Measurements from ENCODE around the gene RNF111. TPM values are rescaled to one million over a fixed set of nuclear protein-coding genes. Genes with fewer than 3 reads are reported as not detected.

The RNF111 gene
- total and polyA plus RNA-seq, 2 of the 13 experiments (the other 11 are each of a cell fraction or from before 2014, with no cell fraction given): 12.1 to 23.1 TPM

- in situ Hi-C loops (cut with HindIII; ENCODE audit: extremely low pct_ligation_motif_present, low pct_unique_long_range_greater_than_20kb): no loop called here
- Histone ChIP-seq H3K9me3 (ENCODE audit: low read length) (no peaks in the 10 kb centered on the region), H3K9ac (ENCODE audit: insufficient read depth, low read depth, low read length) (no peak overlapping the region), H3K36me3 (replicated peaks in 1 of 2; ENCODE audit: control insufficient read depth in 1 of 2, insufficient read depth in 2 of 2, low read length in 2 of 2) (peaks cover 0 to 6% of the 10 kb centered on the region in 2 experiments; a peak in 2 of 5 replicates), H2AFZ (ENCODE audit: low read length) (no peak overlapping the region), H3K4me2 (ENCODE audit: low read depth, low read length) (no peak overlapping the region), H3K4me1 (ENCODE audit: insufficient read depth, low read length) (no peaks in the 10 kb centered on the region), H3K4me3 (replicated peaks in 1 of 3; ENCODE audit: insufficient read depth in 1 of 3, low read depth in 2 of 3, low read length in 3 of 3) (no peak overlapping the region), H4K20me1 (ENCODE audit: insufficient read depth, low read length) (no peaks in the 10 kb centered on the region), H3K27ac (ENCODE audit: extremely low read length, insufficient read depth, low read length) (no peak overlapping the region), H3K79me2 (ENCODE audit: insufficient read depth, low read length) (peaks cover 24% of the 10 kb centered on the region), H3K27me3 (ENCODE audit: control insufficient read depth in 1 of 2, insufficient read depth in 2 of 2, low read length in 2 of 2) (no peaks in the 10 kb centered on the region)
- TF ChIP-seq IKZF5 (CRISPR knock-in tag; IDR thresholded peaks at IDR 0.05): no peak
- intact Hi-C loops (cut with micrococcal nuclease; ENCODE audit: unreplicated experiment): no loop called here
- FAIRE-seq: no peak
- POLR2A ChIA-PET: no interaction called here
- BruUV-seq (replicated peaks): no TSS peak
- CTCF ChIA-PET (ENCODE audit: low intra/inter-chr PET ratio, low total read pairs): no interaction called here
- ATAC-seq: no peak
- WGBS (ENCODE audit: low lambda C conversion rate): 98% methylated on average over 2 of the region's 2 CpGs
- no peak for DNase-seq (ENCODE audit: low spot score)
These were observed 30.0 kb downstream of the RNF111 start for GRCh38 chr15:59017449-59017848.

GRCh38 chr15:59018833-59019232, 31.4 kb downstream of the RNF111 start:
- no peak for TF ChIP-seq ZNF747 (CRISPR knock-in tag; IDR thresholded peaks at IDR 0.05; ENCODE audit: borderline replicate concordance)
- no peak for TF ChIP-seq ZBTB2 (CRISPR knock-in tag; IDR thresholded peaks at IDR 0.05; ENCODE audit: low read depth)
- TF ChIP-seq SRSF1 (optimal IDR thresholded peaks at IDR 0.05; ENCODE audit: low read depth, low read length): no peak
- TF ChIP-seq ZNF83 (CRISPR knock-in tag; IDR thresholded peaks at IDR 0.05; ENCODE audit: borderline replicate concordance): no peak
- no peak for TF ChIP-seq PHF8 (CRISPR knock-in tag; IDR thresholded peaks at IDR 0.05)
- no peak for TF ChIP-seq NCOR1 (IDR thresholded peaks at IDR 0.05; ENCODE audit: borderline replicate concordance, low read length)
- no peak for TF ChIP-seq THAP8 (CRISPR knock-in tag; IDR thresholded peaks at IDR 0.05; ENCODE audit: borderline replicate concordance)
- TF ChIP-seq ZNF761 (CRISPR knock-in tag; conservative IDR thresholded peaks at IDR 0.05): no peak
- TF ChIP-seq ZC3H4 (CRISPR knock-in tag; IDR thresholded peaks at IDR 0.05; ENCODE audit: borderline replicate concordance): no peak
- Histone ChIP-seq H3K27me3 (ENCODE audit: control insufficient read depth in 1 of 2, insufficient read depth in 2 of 2, low read length in 2 of 2) (no peaks in the 10 kb centered on the region), H3K4me2 (ENCODE audit: low read depth, low read length) (no peak overlapping the region), H4K20me1 (ENCODE audit: insufficient read depth, low read length) (no peaks in the 10 kb centered on the region), H3K27ac (ENCODE audit: extremely low read length, insufficient read depth, low read length) (no peak overlapping the region), H3K36me3 (replicated peaks in 1 of 2; ENCODE audit: control insufficient read depth in 1 of 2, insufficient read depth in 2 of 2, low read length in 2 of 2) (peaks cover 0 to 6% of the 10 kb centered on the region in 2 experiments; a peak in 1 of 5 replicates), H3K4me1 (ENCODE audit: insufficient read depth, low read length) (no peaks in the 10 kb centered on the region), H3K4me3 (replicated peaks in 1 of 3; ENCODE audit: insufficient read depth in 1 of 3, low read depth in 2 of 3, low read length in 3 of 3) (no peak overlapping the region), H3K9ac (ENCODE audit: insufficient read depth, low read depth, low read length) (no peak overlapping the region), H3K9me3 (ENCODE audit: low read length) (no peaks in the 10 kb centered on the region), H2AFZ (ENCODE audit: low read length) (no peak overlapping the region), H3K79me2 (ENCODE audit: insufficient read depth, low read length) (peaks cover 17% of the 10 kb centered on the region)
- ATAC-seq (no peak), DNase-seq (ENCODE audit: low spot score) (no peak), FAIRE-seq (no peak)
- in situ Hi-C loops (cut with HindIII; ENCODE audit: extremely low pct_ligation_motif_present, low pct_unique_long_range_greater_than_20kb): no loop called here
- intact Hi-C loops (cut with micrococcal nuclease; ENCODE audit: unreplicated experiment): no loop called here
- ChIA-PET POLR2A (no interaction called here), CTCF (ENCODE audit: low intra/inter-chr PET ratio, low total read pairs) (no interaction called here)
- 96% methylated on average over 5 of the region's 5 CpGs for WGBS (ENCODE audit: low lambda C conversion rate)
- no TSS peak for BruUV-seq (replicated peaks)
